GM19328 (cell line): ENCODE data around the gene WLS.
"Not testable (repeated sequence)": the region's sequence is repeated elsewhere in the genome, so short reads cannot be mapped to it uniquely, and the experiment has no call there.

Experiments
- ATAC-seq: cut with Tn5 transposase; IDR thresholded peaks from one replicate; pipeline ENCODE4 v1.9.1; 2021; ENCODE audit warnings: mild to moderate bottlenecking, moderate library complexity; ENCODE audit not compliant: unreplicated experiment

The WLS gene

GRCh38 chr1:68168545-68169171 lies 63.7 kb downstream of the WLS start:
- no peak for ATAC-seq

GRCh38 chr1:68167211-68167610 lies 65.1 kb downstream of the WLS start:
- ATAC-seq: no peak

- ATAC-seq: no peak
These were observed 66.0 kb downstream of the WLS start for GRCh38 chr1:68166348-68166747.

GRCh38 chr1:68165665-68166064 lies 66.7 kb downstream of the WLS start:
- ATAC-seq: no peak

- ATAC-seq: no peak
These were observed 67.4 kb downstream of the WLS start for GRCh38 chr1:68164918-68165317.

GRCh38 chr1:68163220-68163619 lies 69.1 kb downstream of the WLS start:
- ATAC-seq: no peak

GRCh38 chr1:68162761-68163160 lies 69.6 kb downstream of the WLS start:
- no peak for ATAC-seq

GRCh38 chr1:68161672-68162071 lies 70.7 kb downstream of the WLS start:
- ATAC-seq: not testable (repeated sequence)

GRCh38 chr1:68160935-68161334 lies 71.4 kb downstream of the WLS start:
- ATAC-seq: not testable (repeated sequence)

GRCh38 chr1:68160021-68160420 lies 72.3 kb downstream of the WLS start:
- ATAC-seq: no peak

GRCh38 chr1:68158837-68159236 lies 73.5 kb downstream of the WLS start:
- no peak for ATAC-seq

GRCh38 chr1:68157416-68157815 lies 74.9 kb downstream of the WLS start:
- no peak for ATAC-seq

- no peak for ATAC-seq
These were observed 80.6 kb downstream of the WLS start for GRCh38 chr1:68151690-68152089.

- ATAC-seq: no peak
These were observed 82.4 kb downstream of the WLS start for GRCh38 chr1:68149907-68150306.

- ATAC-seq: no peak
These were observed 83.1 kb downstream of the WLS start for GRCh38 chr1:68149110-68149798.

GRCh38 chr1:68148631-68149030 lies 83.7 kb downstream of the WLS start:
- ATAC-seq: no peak

- ATAC-seq: no peak
These were observed 84.7 kb downstream of the WLS start for GRCh38 chr1:68147534-68148171.

- no peak for ATAC-seq
These were observed 86.8 kb downstream of the WLS start for GRCh38 chr1:68145418-68146126.

- no peak for ATAC-seq
These were observed 87.5 kb downstream of the WLS start for GRCh38 chr1:68144856-68145255.

- ATAC-seq: no peak
These were observed 88.7 kb downstream of the WLS start for GRCh38 chr1:68143633-68144032.

GRCh38 chr1:68142461-68142860 lies 89.9 kb downstream of the WLS start:
- no peak for ATAC-seq

- ATAC-seq: no peak
These were observed 90.3 kb downstream of the WLS start for GRCh38 chr1:68142036-68142435.
